ENCODE measurements around the gene MALRD1.
"Not testable (repeated sequence)": the region's sequence is repeated elsewhere in the genome, so short reads cannot be mapped to it uniquely, and the experiment has no call there.

Gene MALRD1

DNA sequence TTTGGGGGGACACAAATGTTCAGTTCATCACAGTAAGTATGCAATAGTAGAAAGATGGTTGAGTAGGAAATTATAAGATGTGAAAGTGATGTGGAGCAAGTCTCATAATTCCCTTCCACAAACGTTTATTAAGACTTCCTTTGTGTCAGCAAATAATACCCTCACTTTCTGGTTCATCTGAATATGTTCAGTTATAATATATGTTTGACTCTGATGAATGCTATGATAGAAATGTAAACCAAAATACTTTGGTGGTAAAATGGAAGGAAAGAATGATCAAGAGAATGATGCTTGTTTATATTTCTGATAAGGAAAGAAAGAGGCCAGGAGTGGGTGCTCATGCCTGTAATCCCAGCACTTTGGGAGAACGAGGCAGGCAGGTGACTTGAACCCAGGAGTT is 655.9 kb downstream of the MALRD1 start:
- DNase-seq (ENCODE audit: low read depth in 1 of 2, low spot score in 1 of 2): no peak

DNA sequence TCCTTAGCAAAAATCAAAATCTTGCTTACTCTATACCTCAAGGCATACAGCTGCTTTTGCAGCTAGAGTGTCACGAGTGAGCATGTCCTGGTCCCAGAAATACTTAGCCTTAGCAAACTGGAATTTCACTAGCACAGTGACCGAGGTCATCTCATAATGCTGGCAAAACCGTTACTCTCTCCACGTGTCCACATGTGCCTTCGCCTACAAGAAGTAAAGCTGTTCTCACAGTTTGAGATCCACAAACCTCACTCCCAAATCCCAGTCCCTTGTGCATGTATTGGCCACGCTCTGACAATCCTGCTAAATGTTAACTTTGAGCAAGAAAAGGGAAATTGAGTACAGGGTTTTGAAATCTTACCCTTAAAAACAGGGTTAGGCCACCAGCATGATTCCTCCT is 656.6 kb downstream of the MALRD1 start:
- DNase-seq (ENCODE audit: low read depth in 1 of 2, low spot score in 1 of 2): no peak

GRCh38 chr10:19706904-19707303 is 658.3 kb downstream of the MALRD1 start:
- no peak for DNase-seq (ENCODE audit: low read depth in 1 of 2, low spot score in 1 of 2)

DNA sequence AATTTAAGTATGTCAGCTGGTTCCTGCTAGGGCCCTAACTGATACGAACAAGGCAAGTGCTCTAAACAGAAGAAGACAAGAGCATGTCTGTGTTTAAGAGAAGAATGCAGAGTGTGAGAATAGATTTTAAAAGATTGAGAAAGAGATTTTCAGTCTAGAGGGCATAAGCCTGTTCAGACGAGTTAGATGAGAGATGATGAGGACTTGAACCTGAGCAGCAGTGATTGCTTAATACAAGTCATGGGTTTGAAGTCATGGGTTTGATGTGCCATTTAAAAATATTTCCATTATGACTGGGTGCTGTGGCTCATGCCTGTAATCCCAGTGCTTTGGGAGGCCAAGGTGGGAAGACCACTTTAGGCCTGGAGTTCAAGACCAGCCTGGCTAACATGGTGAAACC is 658.8 kb downstream of the MALRD1 start:
- no peak for DNase-seq (ENCODE audit: low read depth in 1 of 2, low spot score in 1 of 2)

DNA sequence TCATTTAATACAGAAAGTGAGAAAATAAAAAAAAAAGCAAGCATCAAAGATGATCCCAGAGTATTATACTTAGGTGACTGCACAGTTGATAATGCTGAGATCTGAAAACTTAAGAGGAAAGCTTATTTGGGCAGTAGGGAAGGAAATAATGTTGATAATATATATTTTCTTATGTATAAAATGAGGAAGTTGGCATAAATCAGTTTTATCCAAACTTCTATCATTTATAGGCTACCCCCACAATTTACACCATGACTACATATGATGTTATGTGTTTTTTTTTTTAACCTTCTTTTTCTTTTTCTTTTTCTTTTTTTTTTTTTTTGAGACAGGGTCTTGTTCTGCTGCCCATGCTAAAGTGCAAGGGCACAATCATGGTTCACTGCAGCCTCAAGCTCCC is 659.4 kb downstream of the MALRD1 start:
- no peak for DNase-seq (ENCODE audit: low read depth in 1 of 2, low spot score in 1 of 2)

GRCh38 chr10:19710600-19710999 is 662.0 kb downstream of the MALRD1 start:
- no peak for DNase-seq (ENCODE audit: low read depth in 1 of 2, low spot score in 1 of 2)

- DNase-seq (ENCODE audit: low read depth in 1 of 2, low spot score in 1 of 2): no peak
These were observed 664.6 kb downstream of the MALRD1 start for GRCh38 chr10:19713159-19713558.

- no peak for DNase-seq (ENCODE audit: low read depth in 1 of 2, low spot score in 1 of 2)
These were observed 665.4 kb downstream of the MALRD1 start for GRCh38 chr10:19713800-19714525.

DNA sequence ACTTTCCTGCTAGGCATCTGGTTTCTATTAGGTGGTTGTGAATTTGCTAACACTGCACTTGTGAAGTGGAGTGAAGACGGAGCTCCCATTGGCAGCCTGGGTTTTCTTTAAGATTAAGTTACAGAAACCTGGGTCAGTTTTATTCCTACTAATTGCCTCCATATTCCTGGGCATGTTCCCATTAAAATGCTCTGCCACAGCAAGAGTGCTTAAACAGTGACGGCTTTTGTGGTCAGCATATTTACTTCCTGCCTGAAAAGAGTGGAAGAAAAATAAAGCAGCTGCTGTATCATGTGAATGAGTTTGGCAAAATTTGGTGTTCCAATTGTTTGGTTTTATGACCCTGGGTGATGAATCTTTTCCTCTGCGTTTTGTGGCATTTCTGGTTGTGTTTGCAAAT is 670.7 kb downstream of the MALRD1 start:
- DNase-seq (ENCODE audit: low read depth in 1 of 2, low spot score in 1 of 2): no peak

DNA sequence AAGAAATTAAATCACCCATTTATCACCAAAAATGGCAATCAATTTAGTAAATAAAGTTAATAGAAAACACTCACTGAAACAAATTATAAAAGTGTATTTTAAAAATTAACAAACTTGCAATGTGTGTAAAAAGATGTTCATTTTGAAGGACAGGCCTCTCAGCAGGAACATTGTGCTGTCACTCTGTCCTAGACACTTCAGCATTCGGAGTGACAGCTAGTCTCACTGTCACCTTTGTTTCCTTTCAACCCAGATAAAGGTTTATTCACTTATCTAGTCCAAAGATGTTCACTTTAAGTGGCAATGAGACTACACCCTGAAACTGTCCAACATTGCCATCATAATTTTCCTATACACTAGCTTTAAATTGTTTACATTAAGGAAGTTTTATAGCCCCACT is 675.7 kb downstream of the MALRD1 start:
- no peak for DNase-seq (ENCODE audit: low read depth in 1 of 2, low spot score in 1 of 2)

GRCh38 chr10:19728376-19728775 is 679.8 kb downstream of the MALRD1 start:
- DNase-seq (ENCODE audit: low read depth in 1 of 2, low spot score in 1 of 2): no peak

DNA sequence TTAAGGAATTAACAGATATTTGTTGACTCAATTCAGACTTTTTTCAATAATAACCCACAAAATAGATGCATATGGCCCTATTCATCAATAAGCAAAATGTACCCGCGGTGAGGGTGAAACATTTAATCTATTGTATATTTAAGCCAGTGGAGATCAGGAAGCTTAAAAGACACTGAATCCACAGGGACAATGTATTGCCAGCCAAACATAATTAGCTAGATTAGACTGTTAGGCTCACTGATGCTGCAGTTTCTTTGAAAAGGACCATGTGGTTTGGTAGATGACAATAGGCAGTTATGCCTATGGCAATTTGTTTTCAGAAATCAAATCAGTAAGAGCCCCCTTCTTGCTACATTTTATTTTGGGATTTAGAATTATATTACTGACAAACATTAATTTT is 680.4 kb downstream of the MALRD1 start:
- DNase-seq (ENCODE audit: low read depth in 1 of 2, low spot score in 1 of 2): no peak

DNA sequence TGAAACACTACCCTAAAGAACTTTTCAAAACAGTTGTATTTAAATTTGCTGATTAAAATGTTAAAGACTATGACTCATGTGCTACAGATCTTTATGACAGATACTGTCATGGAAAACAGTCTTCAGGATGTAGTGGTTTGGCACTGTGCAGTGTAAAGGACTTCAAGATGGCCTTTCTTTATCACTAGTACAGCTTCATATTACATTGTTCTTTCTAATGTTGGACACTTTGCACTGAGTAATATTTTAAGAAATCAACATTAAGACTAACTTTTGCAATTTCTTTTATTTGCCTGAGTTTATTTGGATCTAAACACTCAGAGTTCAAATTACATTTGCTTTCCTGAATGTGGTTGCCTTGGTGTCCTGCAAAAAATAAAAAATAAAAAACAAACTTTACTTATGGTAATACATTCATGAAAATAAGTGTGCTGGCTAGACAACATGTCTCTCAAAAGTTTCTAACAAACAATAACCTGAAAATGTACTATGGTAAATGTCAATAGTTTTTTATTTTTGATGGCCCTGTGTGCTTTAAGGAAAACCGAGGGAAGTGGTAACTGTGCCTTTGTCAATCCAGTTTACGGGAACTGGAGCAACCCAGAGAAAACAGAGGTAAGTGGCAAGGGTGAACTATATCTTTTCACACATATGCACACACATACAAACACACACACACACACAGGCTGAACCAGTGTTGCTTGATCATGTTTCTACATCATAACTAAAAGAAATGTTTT is 681.7 kb downstream of the MALRD1 start:
- no peak for DNase-seq (ENCODE audit: low read depth in 1 of 2, low spot score in 1 of 2)

DNA sequence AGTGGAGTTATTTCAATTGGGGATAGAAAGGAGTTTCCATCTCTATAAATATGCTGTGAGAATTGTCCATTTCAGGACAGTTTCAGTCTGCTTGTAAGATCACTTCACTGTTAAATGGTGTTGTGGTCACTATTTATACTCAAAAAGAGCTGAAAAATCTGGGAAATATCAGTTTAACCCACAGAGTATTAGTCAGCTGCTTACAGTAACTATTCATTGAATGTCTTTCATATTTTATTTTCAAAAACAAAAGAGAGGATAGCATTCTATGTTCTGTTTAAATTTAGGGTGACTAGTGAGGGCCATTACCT is 682.3 kb downstream of the MALRD1 start:
- DNase-seq (ENCODE audit: low read depth in 1 of 2, low spot score in 1 of 2): no peak

DNA sequence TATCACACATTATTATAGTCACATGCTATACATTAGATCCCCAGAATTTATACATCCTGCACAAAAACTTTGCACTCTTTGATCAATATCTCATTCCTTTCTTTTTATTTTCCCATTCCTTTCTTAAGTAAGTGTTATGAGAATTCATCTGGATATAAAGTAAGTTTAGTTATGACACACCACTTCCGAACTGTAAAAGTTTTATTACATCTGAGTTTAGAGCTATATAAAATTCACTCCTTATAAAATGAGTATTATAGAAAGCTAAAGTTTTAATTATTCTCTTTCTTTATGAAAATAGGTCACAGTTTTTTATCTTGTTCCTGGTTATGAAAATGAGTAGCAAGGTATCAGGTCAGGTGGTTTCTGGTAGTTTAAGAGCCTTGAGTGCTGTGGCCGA is 683.0 kb downstream of the MALRD1 start:
- DNase-seq (ENCODE audit: low read depth in 1 of 2, low spot score in 1 of 2): no peak

GRCh38 chr10:19738440-19738839 is 689.8 kb downstream of the MALRD1 start:
- no peak for DNase-seq (ENCODE audit: low read depth in 1 of 2, low spot score in 1 of 2)

- DNase-seq (ENCODE audit: low read depth in 1 of 2, low spot score in 1 of 2): not testable (repeated sequence)
These were observed 690.6 kb downstream of the MALRD1 start for GRCh38 chr10:19739232-19739631.

GRCh38 chr10:19742144-19742543 is 693.5 kb downstream of the MALRD1 start:
- not testable (repeated sequence) for DNase-seq (ENCODE audit: low read depth in 1 of 2, low spot score in 1 of 2)

DNA sequence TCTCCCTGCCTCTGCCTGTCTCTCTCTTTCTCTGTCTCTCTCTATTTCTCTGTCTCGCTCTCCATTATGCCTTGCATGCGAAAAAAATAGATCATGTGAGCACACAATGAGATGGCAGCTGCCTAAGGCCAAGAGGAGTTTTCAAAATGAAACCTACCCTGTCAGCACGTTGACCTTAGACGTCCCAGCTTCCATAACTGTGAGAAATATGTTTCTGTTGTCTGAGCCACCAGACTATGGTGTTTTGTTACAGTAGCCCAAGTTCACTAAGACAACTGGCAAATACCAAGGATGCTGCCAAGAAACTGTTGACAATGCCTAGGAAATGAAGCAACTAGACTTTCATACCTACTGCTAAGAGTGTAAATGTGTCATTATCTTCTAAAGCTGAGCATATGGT is 697.1 kb downstream of the MALRD1 start:
- DNase-seq (ENCODE audit: low read depth in 1 of 2, low spot score in 1 of 2): no peak

DNA sequence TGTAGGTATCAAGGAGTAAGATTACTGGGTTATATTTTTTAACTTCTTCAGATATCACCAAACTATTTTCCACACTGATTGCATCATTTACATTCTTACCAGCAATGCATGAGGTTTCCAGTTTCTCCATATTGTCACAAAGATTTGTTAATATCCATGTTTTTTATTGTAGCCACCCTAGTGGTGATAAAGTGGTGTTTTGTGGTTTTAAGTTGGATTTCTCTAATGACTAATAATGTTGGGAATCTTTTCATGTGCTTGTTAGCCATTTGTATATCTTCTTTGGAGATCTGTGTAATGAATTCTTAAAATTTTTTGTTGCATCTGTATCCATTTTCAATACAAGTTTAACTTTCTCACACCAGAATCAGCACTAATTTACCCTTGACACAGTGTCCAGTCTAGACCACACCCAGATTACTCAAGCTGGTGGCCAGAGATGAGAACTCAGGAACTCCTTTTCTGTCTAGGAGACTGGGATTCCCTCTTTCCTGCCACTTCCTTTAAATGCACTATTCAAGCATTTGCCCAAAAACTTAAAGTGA is 700.7 kb downstream of the MALRD1 start:
- DNase-seq (ENCODE audit: low read depth in 1 of 2, low spot score in 1 of 2): no peak

DNA sequence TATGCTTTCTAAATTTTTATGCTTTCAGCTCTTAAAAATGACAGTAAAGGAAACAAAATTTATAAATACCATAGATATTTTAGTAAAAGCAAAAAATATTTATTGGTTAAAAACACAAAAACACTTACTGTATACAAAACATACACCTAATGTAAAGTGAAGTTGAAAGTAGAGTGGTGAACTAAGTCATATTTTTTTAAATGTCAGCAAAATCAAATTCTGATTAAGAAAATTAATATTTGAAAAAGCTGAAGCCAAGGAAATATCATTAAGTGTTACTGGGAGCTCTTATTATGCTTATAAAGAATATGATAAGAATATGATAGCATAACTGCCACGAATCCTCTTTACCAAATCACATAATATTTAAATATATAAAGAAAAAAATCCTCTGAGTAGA is 702.4 kb downstream of the MALRD1 start:
- DNase-seq (ENCODE audit: low read depth in 1 of 2, low spot score in 1 of 2): no peak

- DNase-seq (ENCODE audit: low read depth in 1 of 2, low spot score in 1 of 2): no peak
These were observed 708.3 kb downstream of the MALRD1 start for GRCh38 chr10:19756919-19757318.

GRCh38 chr10:19762026-19762425 is 713.4 kb downstream of the MALRD1 start:
- DNase-seq (ENCODE audit: low read depth in 1 of 2, low spot score in 1 of 2): no peak
